Measurements from ENCODE around the gene TNIP3.

GRCh38 chr4:121145430-121145829 lies 18.7 kb downstream of the TNIP3 start:
- no peak for TF ChIP-seq CTCF (IDR thresholded peaks at IDR 0.05)
- TF ChIP-seq ZFX (IDR thresholded peaks at IDR 0.05; ENCODE audit: borderline replicate concordance) = no peak

Measured in 22Rv1 (cell line).